A549 (cell line): Measurements from ENCODE around the gene LONRF3.

Source experiments
- JUNB ChIP-seq: fragments of >200 bp; sonication (Bioruptor Twin); formaldehyde crosslinking; IDR thresholded peaks from 2 replicates; pipeline ENCODE4 v1.6.1; 2016
- MAX ChIP-seq: IDR thresholded peaks from 2 replicates; pipeline ENCODE4 v1.6.1; 2012
- MAZ ChIP-seq: fragments of 150-350 bp; IDR thresholded peaks from 2 replicates; pipeline ENCODE4 v1.6.1; 2014; ENCODE audit warnings: antibody characterized with exemption, low read depth, low read length, borderline replicate concordance
- POLR2A ChIP-seq: IDR thresholded peaks from 2 replicates; pipeline ENCODE4 v1.6.1; 2012; ENCODE audit warnings: mild to moderate bottlenecking, low read length
- RFX5 ChIP-seq: fragments of 450-650 bp; IDR thresholded peaks from 2 replicates; pipeline ENCODE4 v1.7.1; 2014; ENCODE audit warnings: antibody characterized with exemption, mild to moderate bottlenecking, moderate library complexity
- RNF2 ChIP-seq: fragments of 200-600 bp; sonication (generic); IDR thresholded peaks from 2 replicates; pipeline ENCODE4 v1.6.1; 2016; ENCODE audit warnings: low read depth, mild to moderate bottlenecking, antibody characterized with exemption, moderate library complexity, borderline replicate concordance
- USF2 ChIP-seq: fragments of 450-650 bp; IDR thresholded peaks from 2 replicates; pipeline ENCODE4 v1.6.1; 2014; ENCODE audit warnings: antibody characterized with exemption
- ZFP36 ChIP-seq: fragments of 450-650 bp; IDR thresholded peaks from 2 replicates; pipeline ENCODE4 v1.6.1; 2014; ENCODE audit warnings: borderline replicate concordance; ENCODE audit not compliant: partially characterized antibody
- TF ChIP-seq, protein P1 (sequence below): fragments of >200 bp; sonication (Bioruptor Twin); formaldehyde crosslinking; IDR thresholded peaks from 3 replicates; pipeline ENCODE4 v1.5.1; 2016

DNA sequence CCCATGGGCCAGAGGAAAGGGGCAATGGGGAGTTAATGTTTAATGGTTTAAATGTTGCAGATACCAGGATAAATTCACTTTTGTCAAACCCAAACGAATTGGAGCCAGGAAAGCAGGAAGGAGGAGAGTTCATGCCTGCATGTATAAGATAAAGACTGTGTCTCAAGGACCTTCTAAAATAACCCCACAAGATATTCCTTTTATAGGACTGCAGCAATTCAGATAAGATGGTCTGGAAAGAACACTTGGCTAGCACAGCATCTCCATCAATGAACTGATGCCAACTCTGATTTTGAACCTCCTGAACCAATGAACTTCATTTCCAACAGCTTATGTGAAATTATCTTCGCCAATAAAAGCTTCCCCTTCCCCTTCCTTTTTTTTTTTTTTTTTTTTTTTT lies 31.3 kb upstream of the LONRF3 start:
- TF ChIP-seq, protein P1, sequence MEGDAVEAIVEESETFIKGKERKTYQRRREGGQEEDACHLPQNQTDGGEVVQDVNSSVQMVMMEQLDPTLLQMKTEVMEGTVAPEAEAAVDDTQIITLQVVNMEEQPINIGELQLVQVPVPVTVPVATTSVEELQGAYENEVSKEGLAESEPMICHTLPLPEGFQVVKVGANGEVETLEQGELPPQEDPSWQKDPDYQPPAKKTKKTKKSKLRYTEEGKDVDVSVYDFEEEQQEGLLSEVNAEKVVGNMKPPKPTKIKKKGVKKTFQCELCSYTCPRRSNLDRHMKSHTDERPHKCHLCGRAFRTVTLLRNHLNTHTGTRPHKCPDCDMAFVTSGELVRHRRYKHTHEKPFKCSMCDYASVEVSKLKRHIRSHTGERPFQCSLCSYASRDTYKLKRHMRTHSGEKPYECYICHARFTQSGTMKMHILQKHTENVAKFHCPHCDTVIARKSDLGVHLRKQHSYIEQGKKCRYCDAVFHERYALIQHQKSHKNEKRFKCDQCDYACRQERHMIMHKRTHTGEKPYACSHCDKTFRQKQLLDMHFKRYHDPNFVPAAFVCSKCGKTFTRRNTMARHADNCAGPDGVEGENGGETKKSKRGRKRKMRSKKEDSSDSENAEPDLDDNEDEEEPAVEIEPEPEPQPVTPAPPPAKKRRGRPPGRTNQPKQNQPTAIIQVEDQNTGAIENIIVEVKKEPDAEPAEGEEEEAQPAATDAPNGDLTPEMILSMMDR: no peak
- no peak for TF ChIP-seq MAX
- no peak for TF ChIP-seq USF2
- TF ChIP-seq RNF2: no peak
- no peak for TF ChIP-seq MAZ
- TF ChIP-seq JUNB: no peak
- no peak for TF ChIP-seq ZFP36
- TF ChIP-seq POLR2A: no peak
- TF ChIP-seq RFX5: no peak
